GM18867 (cell line): Measurements from ENCODE around the gene PARD3.

Source experiments
- ATAC-seq: cut with Tn5 transposase; IDR thresholded peaks from one replicate; pipeline ENCODE4 v1.9.1; 2021; ENCODE audit warnings: mild to moderate bottlenecking, moderate library complexity; ENCODE audit not compliant: unreplicated experiment

Gene PARD3

DNA sequence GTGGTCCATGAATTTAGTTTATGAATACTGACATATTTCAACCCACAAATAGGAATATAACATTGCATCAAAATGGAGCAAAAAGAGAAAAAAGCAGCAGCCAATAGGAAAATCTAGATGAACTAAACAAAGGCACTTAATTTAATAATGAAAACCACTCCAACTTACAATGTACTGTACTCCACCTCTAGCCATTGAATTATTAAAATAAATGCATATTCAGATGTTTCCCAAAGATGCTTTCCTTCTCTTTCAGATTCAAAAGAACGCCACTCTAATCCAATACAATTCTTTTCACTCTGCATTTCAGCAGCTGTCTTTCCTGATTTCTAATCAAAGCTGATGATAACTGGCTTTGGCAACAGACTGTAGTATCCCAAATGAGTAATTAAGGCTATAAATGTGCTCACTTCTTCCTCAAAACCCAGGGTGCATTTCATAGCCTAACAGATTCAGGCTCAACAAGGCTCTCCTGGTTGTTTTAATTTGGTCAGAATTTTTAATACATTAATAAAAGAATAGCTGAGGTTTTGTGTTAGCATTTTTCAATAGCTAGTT lies 577.1 kb downstream of the PARD3 start:
- ATAC-seq, result no peak

DNA sequence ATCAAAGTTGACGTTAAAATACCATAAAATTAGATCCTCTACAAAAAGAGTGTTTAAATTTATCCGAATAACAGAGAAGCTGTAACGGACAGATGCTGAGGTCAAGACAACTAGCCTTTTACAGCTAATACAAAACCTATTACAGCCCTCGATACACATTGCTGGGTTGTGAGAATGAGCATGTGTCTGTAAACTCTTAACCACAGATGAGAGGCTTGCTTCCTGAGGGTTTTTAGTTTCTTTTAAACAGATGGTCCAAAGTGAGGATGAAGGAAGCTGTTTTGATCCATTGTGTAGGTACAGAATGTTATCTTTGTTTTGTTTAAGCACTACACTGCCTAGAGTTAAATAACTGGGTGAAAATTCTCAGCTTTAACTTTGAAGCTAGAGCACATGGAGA lies 578.2 kb downstream of the PARD3 start:
- peak; percentile 61 for ATAC-seq

DNA sequence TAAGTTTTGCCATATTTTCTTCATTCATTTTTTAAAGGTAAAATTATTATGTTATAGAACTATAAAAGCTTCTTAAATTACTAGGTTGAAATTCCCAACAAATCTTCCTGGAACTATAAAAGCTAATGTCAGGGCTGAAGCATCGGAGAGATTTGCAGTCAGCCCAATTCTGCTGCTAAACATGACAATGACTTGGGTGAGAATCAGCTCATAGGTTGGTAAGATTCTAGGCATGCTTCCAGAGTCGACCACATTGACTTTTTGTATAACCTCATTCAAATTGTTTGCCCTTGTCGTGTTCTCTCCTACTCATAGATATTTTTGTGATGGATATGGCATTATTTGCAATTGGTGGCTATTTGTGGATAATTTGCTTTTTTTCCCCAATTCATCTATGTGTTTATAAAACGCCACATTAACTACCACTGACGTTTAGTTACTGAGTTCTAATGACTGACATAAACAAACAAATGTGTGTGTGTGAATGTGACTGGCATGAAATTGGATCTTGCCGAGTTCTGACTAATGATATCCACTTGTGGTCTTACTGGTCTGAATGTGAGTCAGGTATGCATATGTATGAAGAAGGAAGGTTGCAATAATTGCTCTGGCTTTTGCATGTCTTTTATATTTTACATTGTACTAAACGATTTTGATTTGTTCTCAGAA lies 579.8 kb downstream of the PARD3 start:
- ATAC-seq, result no peak

DNA sequence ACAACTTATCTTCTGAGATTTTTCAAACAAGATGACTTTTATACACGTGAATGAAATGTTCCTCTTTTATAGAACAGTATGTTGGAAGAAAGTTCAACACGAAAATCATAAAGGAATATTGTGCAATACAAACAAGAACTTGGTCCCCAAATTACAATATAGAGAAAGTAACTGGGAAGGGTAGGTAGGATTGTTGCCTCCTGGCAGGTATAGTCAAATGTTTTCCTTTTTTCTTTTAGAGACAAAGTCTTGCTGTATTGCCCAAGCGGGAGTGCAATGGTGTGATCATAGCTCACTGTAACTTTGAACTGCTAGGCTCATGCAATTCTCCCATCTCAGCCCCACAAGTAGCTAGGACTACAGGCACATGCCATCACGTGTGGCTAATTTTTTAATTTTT lies 582.6 kb downstream of the PARD3 start:
- ATAC-seq, result no peak

DNA sequence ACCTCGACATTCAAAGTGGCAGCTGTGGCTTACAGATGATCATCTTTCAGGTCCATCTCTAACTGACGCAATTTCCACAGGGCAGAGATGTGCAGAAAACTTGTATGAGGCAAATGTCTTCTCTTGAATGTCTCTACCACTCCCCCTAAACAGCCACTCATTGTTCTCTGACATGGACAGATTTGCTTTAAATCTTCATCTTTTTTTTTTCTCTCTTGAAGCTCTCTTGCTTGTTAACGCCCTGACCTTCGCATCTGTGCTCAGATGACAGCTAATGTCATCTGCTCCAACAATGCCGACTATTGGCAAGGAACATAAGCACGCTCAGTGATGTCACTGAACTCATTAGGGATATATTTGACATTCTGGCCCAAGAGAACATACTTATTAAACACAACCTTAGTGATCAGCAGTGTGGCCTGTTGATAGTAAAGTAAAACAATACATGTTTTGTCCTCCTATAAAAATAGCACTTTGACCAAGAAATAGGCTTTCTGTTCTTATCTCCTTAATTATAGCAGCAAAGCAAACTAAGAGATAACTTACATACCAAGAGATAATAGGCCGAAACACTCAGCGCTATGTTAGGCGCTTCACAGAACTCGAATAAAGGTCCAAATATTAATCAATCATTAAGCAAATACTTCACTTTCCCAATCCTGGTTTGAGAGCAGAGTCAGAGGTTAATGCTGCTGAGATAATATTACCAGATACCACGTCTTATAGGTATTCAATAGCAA lies 583.5 kb downstream of the PARD3 start:
- ATAC-seq, result no peak

DNA sequence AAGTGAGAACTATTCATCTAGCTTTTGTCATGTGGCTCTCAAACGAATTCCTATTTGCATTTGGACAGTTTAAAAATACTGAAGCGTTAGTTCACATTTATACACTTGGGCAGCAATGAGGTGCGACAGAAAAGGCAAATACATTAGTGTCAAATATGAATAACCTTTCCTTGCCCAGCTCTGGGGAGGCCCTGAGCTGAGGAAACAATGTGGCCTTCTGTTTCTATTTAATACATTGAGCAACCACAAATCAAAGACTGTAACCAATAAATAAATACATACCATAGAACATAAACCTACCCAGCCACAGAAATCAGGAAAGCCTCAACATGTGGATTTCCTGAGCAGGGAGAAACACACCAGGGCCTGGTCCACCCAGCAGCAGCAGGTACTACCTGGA lies 585.2 kb downstream of the PARD3 start:
- ATAC-seq, result no peak

DNA sequence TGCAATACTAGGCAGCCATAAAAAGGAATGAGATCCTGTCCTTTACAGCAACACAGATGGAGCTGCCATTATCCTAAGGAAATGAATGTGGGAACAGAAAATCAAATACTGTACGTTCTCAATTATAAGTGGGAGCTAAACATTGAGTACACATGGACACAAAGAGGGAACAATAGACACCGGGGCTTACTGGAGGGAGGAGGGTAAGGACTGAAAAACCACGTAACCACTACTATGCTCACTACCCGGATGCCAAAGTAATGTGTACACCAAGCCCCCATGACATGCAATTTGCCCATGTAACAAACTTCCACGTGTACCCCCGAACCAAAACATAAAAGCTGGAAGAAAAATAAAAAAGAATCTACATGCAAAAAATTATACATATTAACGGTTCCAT lies 587.0 kb downstream of the PARD3 start:
- ATAC-seq, result no peak

DNA sequence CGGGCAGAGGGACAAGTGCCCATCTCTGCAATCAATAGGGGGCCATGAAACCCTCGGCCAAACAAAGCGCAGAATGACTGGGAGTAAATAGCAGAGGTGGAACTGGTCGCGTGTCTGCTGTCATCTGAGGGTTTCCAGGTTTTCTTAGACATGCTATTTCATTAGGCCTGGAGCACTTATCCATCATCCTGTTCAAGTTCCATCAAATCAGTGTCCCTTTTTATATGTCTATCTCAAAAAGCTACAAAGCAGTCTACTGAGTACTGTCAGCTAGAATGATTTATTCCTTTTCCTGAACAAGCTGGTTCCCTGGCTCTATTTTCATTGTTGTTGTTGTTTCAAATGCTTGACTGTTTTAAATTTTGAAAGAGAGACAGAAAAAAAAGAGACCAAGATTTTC lies 590.5 kb downstream of the PARD3 start:
- no peak for ATAC-seq

DNA sequence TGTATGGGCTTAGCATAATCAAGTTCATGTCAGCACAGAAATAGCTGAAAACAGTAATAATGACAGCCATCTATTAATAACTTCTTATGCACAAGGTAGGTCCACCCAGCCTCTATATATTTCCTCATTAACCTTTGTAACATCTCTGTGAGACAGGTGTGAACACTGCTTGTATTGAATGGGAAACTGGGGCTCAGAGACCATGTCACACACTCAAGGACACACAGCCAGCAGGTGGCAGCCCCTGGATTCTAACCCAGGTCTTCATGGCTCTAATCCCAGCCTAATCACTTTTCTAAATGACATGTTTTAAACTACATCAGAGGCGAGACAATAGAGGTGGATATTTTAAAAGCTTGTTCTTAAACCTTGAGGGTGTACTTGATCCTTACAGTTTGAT lies 591.4 kb downstream of the PARD3 start:
- no peak for ATAC-seq

DNA sequence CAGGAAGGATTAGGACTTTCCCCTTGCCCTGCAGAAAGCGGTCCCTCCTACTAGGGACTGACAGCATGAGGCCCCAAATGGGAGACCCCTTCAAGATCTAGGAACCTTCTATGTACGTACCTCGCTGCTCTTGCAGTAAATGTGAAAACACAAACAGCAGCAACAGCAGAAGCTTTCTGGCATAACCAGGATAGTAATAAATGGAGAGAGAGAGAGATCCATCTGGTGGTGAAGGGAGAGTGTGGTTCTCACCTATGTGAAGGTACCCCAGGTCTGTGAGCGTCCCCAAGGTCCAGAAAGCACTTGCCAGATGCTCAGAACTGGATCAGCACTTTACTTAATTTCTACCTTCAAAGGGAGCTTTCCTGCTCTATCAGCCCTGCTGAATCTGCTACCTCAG lies 592.7 kb downstream of the PARD3 start:
- no peak for ATAC-seq

DNA sequence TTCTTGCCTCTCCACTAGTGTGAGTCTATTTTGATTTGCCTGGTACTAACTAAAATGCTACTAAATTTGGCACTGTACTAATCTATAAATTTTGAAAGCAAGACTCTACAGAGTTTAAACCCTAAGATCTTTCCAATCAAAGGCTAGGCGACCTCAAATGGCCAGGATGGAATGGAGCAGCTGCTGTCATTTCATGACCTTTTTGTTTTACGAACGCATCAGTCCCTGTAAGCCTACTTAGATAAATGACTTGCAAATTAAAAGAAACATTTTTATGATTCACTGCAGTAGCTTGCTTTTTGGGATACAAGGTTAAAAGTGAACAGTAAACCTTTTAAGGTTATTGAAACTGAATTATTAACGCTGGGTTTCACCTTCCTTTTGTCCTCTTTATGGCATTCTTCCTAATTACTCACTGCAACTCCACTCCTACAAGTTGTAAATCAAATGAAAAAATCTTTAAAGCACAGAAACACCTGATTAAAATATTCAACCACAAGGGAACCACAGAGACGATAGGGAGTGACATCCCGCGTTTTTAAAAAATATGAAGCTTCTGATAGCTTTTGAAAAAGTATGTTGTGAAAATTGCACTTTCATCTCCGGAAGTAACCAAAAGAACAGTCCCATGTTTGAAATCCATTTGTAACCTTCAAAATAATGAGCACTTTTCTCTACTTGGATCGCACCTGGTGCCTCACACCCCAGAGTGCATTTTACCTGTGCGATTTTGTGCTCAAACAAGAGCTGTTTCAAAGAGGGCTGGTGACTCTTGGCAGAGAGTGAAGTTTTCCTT lies 595.1 kb downstream of the PARD3 start:
- no peak for ATAC-seq

DNA sequence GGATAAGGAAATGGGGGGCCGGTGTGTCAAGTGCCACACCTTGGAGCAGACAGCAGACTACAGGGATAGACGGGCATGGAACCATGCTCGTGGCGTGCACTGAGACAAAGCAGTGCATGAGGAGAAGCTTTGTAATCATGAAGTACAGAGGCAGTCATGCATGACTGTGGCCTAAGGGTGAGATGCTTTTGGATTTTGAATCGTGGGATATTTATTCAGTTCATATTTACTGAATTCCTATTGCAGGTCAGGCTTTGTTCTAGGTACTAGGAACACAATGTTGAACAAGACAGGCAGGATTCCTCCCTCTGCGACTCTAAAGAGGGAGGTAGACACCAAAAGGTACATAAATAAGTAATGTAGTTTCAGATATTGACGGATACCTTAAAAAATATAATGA lies 597.6 kb downstream of the PARD3 start:
- no peak for ATAC-seq

DNA sequence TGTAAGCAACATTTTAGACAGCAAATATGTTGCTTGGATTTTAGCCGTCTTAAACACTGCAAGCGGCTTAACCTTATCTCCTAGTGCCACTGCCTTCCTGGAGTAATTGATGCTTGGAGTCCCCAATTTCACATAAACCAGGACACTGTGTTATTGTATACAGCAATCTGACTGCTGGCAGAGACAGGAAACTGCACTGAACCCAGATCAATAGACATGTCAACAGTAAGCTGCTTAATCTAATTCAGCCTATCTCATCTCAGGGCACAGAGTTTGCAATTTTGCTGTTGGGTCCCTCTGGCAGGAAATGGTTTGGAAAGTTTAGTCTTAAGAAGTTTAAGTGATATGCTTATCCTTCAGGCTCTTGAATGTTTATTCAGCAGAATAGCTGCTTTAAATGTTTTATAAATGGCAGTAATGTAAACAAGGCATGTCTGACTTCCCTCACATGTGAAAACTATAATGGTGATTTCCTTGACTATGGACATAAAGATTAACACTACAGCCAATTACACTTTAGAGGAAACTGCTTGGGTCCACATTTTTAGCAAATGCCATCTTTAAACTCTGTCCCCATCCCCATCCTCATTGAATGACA lies 598.6 kb downstream of the PARD3 start:
- ATAC-seq, result no peak

DNA sequence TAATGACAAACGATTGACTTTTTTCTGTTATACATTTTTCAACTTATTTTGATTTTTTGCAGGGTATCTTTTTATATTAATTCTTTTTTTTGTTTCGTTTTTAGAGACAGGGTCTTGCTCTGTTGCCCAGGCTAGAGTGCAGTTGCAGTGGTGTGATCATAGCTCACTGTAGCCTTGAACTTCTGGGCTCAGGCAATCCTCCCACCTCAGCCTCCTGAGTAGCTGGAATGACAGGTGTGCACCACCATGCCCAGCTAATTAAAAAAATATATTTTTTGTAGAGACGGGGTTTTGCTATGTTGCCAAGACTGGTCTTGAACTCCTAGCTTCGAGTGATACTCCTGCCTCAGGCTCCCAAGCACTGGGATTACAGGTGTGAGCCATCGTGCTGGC lies 601.3 kb downstream of the PARD3 start:
- no peak for ATAC-seq

DNA sequence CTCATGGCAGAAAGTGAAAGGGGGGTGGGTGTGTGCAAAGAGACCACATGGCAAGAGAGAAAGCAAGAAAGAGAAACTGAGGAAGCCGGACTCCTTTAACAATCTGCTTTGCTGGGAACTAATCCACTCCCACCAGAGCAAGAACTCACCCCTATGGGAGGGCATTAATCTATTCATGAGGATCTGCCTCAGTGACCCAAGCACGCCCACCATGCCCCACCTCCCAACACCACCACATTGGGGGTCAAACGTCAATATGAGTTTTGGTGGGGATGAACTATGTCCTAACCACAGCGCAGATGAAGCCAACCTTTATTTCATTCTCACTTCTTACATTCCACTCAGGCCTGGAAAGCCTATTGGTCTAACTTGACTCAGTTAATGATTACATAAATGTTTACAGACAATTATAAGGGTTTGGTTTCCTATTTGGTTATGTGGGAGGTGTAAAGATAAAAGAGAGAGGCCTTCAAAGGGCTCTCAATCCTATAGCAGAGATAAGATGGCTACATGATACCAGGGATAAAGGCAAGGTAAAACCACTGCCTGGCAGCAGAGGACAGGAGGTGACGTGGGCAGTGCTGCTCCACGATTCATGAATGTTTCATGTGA lies 601.8 kb downstream of the PARD3 start:
- ATAC-seq, result no peak

DNA sequence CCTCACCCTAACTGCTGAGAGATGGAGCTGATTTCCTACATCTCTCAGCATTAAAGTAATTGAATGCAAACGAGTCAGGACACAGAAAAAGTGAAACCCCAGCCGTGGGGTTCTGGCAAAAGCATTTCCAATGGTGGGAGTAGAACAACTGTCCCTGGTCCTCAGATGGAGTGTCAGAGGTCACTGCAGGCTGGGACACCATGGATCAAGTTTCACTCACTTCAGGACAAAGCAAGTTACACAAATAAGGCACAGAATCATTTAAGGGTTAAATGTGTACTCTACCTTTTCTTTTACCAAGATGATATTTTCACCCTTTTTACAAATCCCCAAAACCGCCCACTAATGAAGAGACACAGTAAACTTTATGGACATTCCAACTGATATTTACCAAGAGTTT lies 607.8 kb downstream of the PARD3 start:
- ATAC-seq, result no peak

DNA sequence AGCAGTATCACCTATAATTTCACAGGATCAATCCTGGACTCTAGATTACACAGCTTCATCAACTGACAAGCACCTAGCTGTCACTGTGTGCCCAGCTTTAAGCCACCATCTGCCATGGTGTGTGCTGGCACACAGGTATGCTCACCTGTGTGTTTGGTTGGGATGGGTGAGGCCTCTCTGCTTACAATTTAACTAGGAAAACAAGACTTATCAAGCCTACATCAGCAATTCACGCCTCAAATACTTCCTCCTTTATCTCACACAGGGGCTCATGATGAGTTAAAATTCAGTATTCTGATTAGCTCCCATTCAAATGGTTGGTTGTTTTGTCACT lies 608.2 kb downstream of the PARD3 start:
- no peak for ATAC-seq

DNA sequence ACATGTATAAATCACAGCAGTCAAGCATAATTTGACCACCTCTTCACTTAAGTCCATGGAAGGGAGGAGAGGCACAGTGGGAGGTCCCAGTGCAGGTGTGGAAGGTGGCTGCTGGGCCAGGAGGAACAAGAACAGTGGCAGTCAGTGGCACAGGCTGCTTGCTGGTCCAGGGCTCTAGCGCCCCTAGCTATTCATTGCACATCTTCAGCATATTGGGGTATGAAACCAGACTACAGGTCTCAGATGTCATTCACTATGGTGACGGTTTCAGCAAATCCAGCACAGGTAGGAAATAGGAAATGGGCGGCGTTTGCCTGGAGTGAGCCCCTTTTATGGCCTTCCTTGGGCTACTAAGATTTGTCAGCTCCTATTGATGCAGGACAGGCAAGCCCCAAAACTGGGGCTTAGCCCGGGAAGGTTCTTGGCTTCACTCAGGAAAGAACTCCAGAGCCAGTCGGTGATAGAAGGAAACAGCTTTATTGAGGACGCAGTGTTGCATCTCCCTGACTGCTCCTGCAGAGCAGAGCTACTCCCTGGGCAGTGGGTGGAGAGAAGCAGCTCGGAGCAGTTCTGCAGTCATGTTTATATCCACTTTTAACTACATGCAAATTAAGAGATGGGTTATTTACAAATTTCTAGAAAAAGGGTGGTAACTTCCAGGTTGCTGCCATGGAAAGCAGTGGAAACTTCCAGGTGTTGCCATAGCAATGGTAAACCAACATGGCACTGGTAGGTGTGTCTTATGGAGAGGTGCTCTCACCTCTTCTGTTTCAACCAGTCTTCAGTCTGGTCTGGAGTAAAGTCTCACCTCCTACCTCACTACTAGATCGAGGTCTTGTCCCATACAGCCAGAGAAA lies 608.8 kb downstream of the PARD3 start:
- peak; percentile 67 for ATAC-seq

DNA sequence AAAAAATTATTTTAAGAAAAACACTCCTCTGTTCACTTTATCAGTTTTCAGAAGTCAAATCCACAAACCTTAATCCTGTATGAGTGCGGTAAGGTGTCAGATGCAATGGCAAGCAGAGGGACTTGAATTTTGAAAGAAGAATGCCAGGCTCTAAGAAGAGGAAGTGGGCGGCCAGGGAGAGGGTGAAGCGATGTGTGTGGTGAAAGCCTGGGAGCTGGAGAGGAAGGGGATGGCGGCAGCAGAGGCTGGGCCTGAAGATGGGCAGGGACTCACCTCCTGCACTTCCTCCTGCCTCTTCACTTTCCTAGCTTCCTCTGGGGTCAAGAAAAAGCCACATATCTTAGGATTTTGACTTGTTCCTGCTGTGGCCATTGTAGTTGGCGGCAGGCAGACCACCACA lies 609.6 kb downstream of the PARD3 start:
- no peak for ATAC-seq

DNA sequence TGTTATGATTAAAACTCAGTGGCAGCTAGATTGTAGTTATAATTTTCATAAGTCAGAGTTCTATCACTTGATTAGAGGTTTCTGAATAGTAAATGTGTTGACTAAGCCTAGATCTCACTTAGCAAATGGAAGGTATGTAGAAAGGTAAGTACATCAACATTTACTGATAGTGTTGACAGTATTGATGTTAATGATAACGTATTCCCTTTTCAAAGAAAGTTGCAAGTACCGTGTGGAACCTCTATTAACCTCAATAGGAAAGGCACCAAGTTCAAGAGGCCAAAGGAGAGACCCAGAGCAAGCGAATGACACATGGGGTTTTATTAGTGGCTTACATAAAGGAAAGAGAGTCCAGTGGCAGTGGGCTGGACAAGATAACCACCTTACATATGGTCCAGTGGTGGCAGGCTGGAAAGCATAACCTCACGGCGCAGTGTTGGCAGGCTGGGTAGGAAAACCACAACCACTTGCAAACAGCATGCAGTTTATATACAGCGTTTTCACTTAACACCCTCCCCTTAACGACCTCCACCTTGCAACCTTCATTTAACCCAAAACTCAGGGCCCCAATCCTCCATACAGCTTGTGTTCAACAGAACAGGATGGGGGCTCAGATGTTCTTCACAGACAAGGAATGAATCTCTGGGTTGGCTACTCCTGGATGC lies 611.0 kb downstream of the PARD3 start:
- no peak for ATAC-seq
